Type B pancreatic cell (in vitro differentiated cells): Measurements from ENCODE around the gene SHISA4. TPM values are rescaled to one million over a fixed set of nuclear protein-coding genes. Genes with fewer than 3 reads are reported as not detected.
"Not testable (repeated sequence)": the region's sequence is repeated elsewhere in the genome, so short reads cannot be mapped to it uniquely, and the experiment has no call there.

Experiments
- DNase-seq: peaks from one replicate; pipeline ENCODE4 v3.0.0; 2021; ENCODE audit warnings: mixed read lengths; ENCODE audit not compliant: unreplicated experiment; ENCODE audit errors: extremely low spot score
- H3K27ac Mint-ChIP-seq: 2 replicates; pipeline ENCODE4 v1.8.0; 2021; ENCODE audit warnings: mild to moderate bottlenecking, mixed read lengths
- H3K27me3 Mint-ChIP-seq: 2 replicates; pipeline ENCODE4 v1.8.0; 2021; ENCODE audit warnings: mixed read lengths
- H3K36me3 Mint-ChIP-seq: 2 replicates; pipeline ENCODE4 v1.8.0; 2021; ENCODE audit warnings: mixed read lengths
- H3K4me1 Mint-ChIP-seq: one replicate; pipeline ENCODE4 v1.8.0; 2021; ENCODE audit warnings: mixed read lengths; ENCODE audit not compliant: unreplicated experiment
- H3K4me3 Mint-ChIP-seq: 2 replicates; pipeline ENCODE4 v1.8.0; 2021; ENCODE audit warnings: mild to moderate bottlenecking, mixed read lengths
- H3K9me3 Mint-ChIP-seq: 2 replicates; pipeline ENCODE4 v1.8.0; 2021; ENCODE audit warnings: mixed read lengths
- microRNA-seq: library from miRNA; unstranded; fragments of <30 nt; microRNA quantifications from one replicate; pipeline ENCODE4, GENCODE V29; 2020
- total RNA-seq: library from RNA; stranded (reverse); gene quantifications from 2 replicates; pipeline ENCODE4 v1.2.1, GENCODE V29; 2021; ENCODE audit warnings: low replicate concordance
- TF ChIP-seq, protein P1 (sequence below): fragments of 200-600 bp; sonication (generic); conservative IDR thresholded peaks from 2 replicates; pipeline ENCODE4 v1.5.0; 2021; ENCODE audit warnings: antibody characterized with exemption, mild to moderate bottlenecking

SHISA4 gene
- total RNA-seq, 1 donor from 2014 or later: 5.0 TPM

DNA sequence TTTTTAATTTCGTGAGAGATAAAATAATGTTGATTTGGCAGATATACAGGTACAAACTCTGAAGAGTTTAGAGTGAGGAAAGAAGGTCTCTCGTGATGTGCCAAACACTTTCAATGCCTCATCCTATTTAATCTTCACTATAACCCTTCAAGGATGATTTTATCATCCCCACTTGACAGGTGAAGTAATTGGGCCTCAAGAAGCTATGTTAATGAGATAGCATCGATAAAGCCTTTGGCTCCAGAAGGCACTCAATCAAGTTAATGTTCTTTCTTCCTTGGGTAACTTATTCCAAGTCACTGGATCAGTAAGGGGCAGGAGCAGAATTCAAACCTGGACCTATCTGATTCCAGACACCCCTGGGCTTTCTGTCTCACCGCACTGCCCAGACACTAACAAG is 50.5 kb downstream of the SHISA4 start:
- TF ChIP-seq, protein P1, sequence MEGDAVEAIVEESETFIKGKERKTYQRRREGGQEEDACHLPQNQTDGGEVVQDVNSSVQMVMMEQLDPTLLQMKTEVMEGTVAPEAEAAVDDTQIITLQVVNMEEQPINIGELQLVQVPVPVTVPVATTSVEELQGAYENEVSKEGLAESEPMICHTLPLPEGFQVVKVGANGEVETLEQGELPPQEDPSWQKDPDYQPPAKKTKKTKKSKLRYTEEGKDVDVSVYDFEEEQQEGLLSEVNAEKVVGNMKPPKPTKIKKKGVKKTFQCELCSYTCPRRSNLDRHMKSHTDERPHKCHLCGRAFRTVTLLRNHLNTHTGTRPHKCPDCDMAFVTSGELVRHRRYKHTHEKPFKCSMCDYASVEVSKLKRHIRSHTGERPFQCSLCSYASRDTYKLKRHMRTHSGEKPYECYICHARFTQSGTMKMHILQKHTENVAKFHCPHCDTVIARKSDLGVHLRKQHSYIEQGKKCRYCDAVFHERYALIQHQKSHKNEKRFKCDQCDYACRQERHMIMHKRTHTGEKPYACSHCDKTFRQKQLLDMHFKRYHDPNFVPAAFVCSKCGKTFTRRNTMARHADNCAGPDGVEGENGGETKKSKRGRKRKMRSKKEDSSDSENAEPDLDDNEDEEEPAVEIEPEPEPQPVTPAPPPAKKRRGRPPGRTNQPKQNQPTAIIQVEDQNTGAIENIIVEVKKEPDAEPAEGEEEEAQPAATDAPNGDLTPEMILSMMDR: no peak
- H3K4me1 Mint-ChIP-seq: peaks cover 35% of the 10 kb centered on the region
- no peaks in the 10 kb centered on the region for H3K9me3 Mint-ChIP-seq
- H3K27me3 Mint-ChIP-seq: no peaks in the 10 kb centered on the region
- no peak for DNase-seq
- H3K36me3 Mint-ChIP-seq: no peaks in the 10 kb centered on the region
- H3K27ac Mint-ChIP-seq: peak overlapping the region; percentile 39
- no peak overlapping the region for H3K4me3 Mint-ChIP-seq

- no peaks in the 10 kb centered on the region for H3K9me3 Mint-ChIP-seq
- H3K27me3 Mint-ChIP-seq: no peaks in the 10 kb centered on the region
- peak overlapping the region; percentile 2 for H3K27ac Mint-ChIP-seq
- peaks cover 32% of the 10 kb centered on the region for H3K4me1 Mint-ChIP-seq
- no peaks in the 10 kb centered on the region for H3K36me3 Mint-ChIP-seq
- DNase-seq: no peak
- H3K4me3 Mint-ChIP-seq: no peak overlapping the region
- TF ChIP-seq, protein P1: no peak
Measured at GRCh38 chr1:201939574-201939973, 50.9 kb downstream of the SHISA4 start.

DNA sequence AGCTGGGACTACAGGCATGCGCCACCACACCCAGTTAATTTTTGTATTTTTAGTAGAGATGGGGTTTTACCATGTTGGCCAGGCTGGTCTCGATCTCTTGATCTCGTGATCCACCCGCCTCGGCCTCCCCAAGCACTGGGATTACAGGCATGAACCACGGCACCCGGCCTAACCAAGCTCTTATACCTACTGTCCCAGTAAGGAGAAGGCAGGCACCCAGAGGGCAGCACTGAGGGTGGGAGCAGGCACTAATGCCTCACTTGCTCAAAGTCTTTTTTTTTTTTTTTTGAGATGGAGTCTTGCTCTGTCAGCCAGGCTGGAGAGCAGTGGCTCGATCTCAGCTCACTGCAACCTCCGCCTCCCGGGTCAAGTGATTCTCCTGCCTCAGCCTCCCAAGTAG is 51.6 kb downstream of the SHISA4 start:
- H3K4me1 Mint-ChIP-seq: peaks cover 35% of the 10 kb centered on the region
- not testable (repeated sequence) for DNase-seq, H3K27me3 Mint-ChIP-seq, H3K36me3 Mint-ChIP-seq, H3K9me3 Mint-ChIP-seq, H3K4me3 Mint-ChIP-seq, H3K27ac Mint-ChIP-seq

DNA sequence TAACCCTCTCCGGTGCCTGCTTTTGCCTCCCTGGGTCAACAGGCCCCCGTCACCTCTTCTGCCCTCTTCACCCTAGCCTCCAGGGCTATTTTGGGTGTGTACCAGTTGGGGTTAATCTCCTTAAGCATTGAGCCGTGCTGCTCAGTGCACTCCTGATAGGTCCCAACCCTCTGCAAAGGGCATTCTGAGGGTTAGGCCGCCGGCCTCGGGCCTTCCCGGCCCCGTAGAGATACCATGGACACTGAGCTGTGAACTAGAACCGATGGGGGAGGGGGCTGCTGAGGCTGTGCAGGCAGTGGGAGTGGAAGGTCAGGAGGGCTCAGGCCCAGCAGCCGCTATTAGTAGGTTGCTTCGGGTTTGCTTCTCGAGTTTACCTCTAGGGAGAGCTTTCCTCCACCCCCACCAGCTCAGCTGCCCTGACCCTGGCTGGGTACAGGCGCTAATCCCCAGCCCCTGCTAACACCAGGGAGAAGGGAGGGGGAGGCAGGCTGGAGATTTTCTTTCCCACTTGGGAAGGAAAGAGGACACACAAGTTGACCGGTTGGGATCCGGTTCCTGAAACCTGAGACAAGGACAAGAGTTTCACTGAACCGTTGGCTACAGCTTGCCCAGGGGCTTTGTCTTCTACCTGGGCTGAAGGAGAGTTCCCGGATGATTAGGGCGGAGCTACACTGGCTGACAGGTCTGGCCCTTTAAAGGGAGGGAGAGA is 52.9 kb downstream of the SHISA4 start:
- Mint-ChIP-seq H3K9me3 (no peaks in the 10 kb centered on the region), H3K4me3 (peak overlapping the region; percentile 62), H3K4me1 (peaks cover 48% of the 10 kb centered on the region), H3K27me3 (peaks cover 18% of the 10 kb centered on the region), H3K36me3 (no peaks in the 10 kb centered on the region), H3K27ac (peak overlapping the region; percentile 75)
- no peak for DNase-seq
- TF ChIP-seq, protein P1: no peak

GRCh38 chr1:201942129-201942495 is 53.4 kb downstream of the SHISA4 start:
- DNase-seq: no peak
- H3K27ac Mint-ChIP-seq: peak overlapping the region; percentile 75
- H3K36me3 Mint-ChIP-seq: no peaks in the 10 kb centered on the region
- peaks cover 22% of the 10 kb centered on the region for H3K27me3 Mint-ChIP-seq
- H3K4me1 Mint-ChIP-seq: peaks cover 53% of the 10 kb centered on the region
- TF ChIP-seq, protein P1: no peak
- no peaks in the 10 kb centered on the region for H3K9me3 Mint-ChIP-seq
- H3K4me3 Mint-ChIP-seq: peak overlapping the region; percentile 62

Small RNAs within 50 kb of the gene (microRNA-seq; reads per million reads assigned to microRNA genes)
- not detected for gene MIR6739

Other genes with a start within 250 kb of the SHISA4 start
- 60.8 and 92.4 TPM in 2 replicates for gene IPO9, start 59.7 kb upstream of the SHISA4 start, total RNA-seq
- gene LMOD1, start 57.6 kb downstream of the SHISA4 start, total RNA-seq: 0.52 and 3.7 TPM in 2 replicates
- 50.2 and 53.0 TPM in 2 replicates for gene TIMM17A, start 66.6 kb downstream of the SHISA4 start, total RNA-seq
- gene RNPEP, start 93.8 kb downstream of the SHISA4 start, total RNA-seq: 57.3 and 63.9 TPM in 2 replicates
- 237 and 498 TPM in 2 replicates for gene ELF3, start 121.7 kb downstream of the SHISA4 start, total RNA-seq
- gene GPR37L1, start 234.0 kb downstream of the SHISA4 start, total RNA-seq: 0.12 and 0.24 TPM in 2 replicates